ENCODE data around the gene SRP72. TPM values are rescaled to one million over a fixed set of nuclear protein-coding genes. Genes with fewer than 3 reads are reported as not detected.

The SRP72 gene
- polyA plus RNA-seq, 3 donors = 54.4 to 140 (median 103) TPM

- Histone ChIP-seq H3K4me1 (ENCODE audit: control insufficient read depth in 1 of 2, insufficient read depth in 2 of 2, low read length in 2 of 2) (peaks cover 8 to 17% of the 10 kb centered on the region in 2 donors), H3K79me2 (ENCODE audit: insufficient read depth, low read length) (peaks cover 82% of the 10 kb centered on the region), H3K36me3 (replicated peaks in 1 of 2; ENCODE audit: control insufficient read depth in 1 of 2, insufficient read depth in 2 of 2, low read length in 2 of 2) (no peaks in the 10 kb centered on the region), H3K9me3 (replicated peaks in 1 of 2; ENCODE audit: control insufficient read depth in 1 of 2, insufficient read depth in 1 of 2, low read length in 2 of 2) (no peaks in the 10 kb centered on the region), H3K4me3 (replicated peaks in 1 of 3; ENCODE audit: low read depth in 2 of 3, low read length in 3 of 3) (no peak overlapping the region), H3K27me3 (ENCODE audit: control insufficient read depth in 2 of 2, insufficient read depth in 2 of 2, low read length in 2 of 2) (no peaks in the 10 kb centered on the region), H4K20me1 (ENCODE audit: insufficient read depth, low read length) (no peaks in the 10 kb centered on the region), H3K27ac (ENCODE audit: low read depth in 1 of 2, low read length in 2 of 2) (no peak overlapping the region), H3K4me2 (replicated peaks; ENCODE audit: extremely low read depth, low read length, poor library complexity, severe bottlenecking) (no peak overlapping the region), H3K9ac (ENCODE audit: insufficient read depth, low read length, poor library complexity, severe bottlenecking) (no peak overlapping the region), H2AFZ (ENCODE audit: insufficient read depth, low read depth, low read length, poor library complexity, severe bottlenecking) (no peak overlapping the region)
- Mint-ChIP-seq H3K36me3 (no peaks in the 10 kb centered on the region), H3K27me3 (ENCODE audit: low read depth in 3 of 3) (no peaks in the 10 kb centered on the region), H3K9me3 (no peaks in the 10 kb centered on the region), H3K27ac (no peak overlapping the region), H3K4me3 (no peak overlapping the region), H3K4me1 (peaks cover 15% of the 10 kb centered on the region)
- TF ChIP-seq CTCF (IDR thresholded peaks at IDR 0.05) = no peak
- intact Hi-C loops (cut with micrococcal nuclease) = loop anchor here in 1 of 2 donors (5.0 to 10.0 kb wide), 3 partner anchors 37 to 475 kb away; partner anchors contain the start of genes AASDH, REST and SRP72
- no CpG with 5 or more reads among the region's 2 CpGs for WGBS (ENCODE audit: insufficient coverage)
- DNase-seq = no peak
Measured at GRCh38 chr4:56430203-56430602, 37.2 kb upstream of the SRP72 start.

DNA sequence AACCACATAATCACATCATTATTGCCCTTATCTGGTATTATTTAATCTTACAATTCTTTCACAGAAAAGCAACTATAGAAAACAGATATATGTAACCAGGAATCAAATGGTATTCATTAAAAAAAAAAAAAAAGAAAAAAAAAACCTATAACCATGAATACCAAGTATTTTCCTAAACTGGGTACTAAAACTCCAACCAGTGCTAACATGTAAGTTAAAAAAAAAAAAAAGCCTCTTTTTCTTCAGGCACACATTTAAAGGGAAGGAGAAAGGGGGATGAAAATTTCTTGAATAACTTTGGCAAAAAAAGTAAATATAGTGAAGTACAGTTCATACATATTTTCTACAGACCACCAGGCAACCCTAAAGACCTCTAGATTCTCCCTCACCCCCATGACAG lies 34.1 kb upstream of the SRP72 start:
- TF ChIP-seq CTCF (IDR thresholded peaks at IDR 0.05) = no peak
- no peak overlapping the region for H2AFZ ChIP-seq (ENCODE audit: insufficient read depth, low read depth, low read length, poor library complexity, severe bottlenecking)
- no peaks in the 10 kb centered on the region for H3K36me3 ChIP-seq (replicated peaks in 1 of 2; ENCODE audit: control insufficient read depth in 1 of 2, insufficient read depth in 2 of 2, low read length in 2 of 2)
- peaks cover 82% of the 10 kb centered on the region for H3K79me2 ChIP-seq (ENCODE audit: insufficient read depth, low read length)
- H4K20me1 ChIP-seq (ENCODE audit: insufficient read depth, low read length) = no peaks in the 10 kb centered on the region
- no peak overlapping the region for H3K9ac ChIP-seq (ENCODE audit: insufficient read depth, low read length, poor library complexity, severe bottlenecking)
- no peaks in the 10 kb centered on the region for H3K27me3 ChIP-seq (ENCODE audit: control insufficient read depth in 2 of 2, insufficient read depth in 2 of 2, low read length in 2 of 2)
- no peaks in the 10 kb centered on the region for H3K9me3 ChIP-seq (replicated peaks in 1 of 2; ENCODE audit: control insufficient read depth in 1 of 2, insufficient read depth in 1 of 2, low read length in 2 of 2)
- Mint-ChIP-seq H3K27me3 (ENCODE audit: low read depth in 3 of 3) (peaks cover 0 to 2% (median 0%) of the 10 kb centered on the region in 3 donors), H3K36me3 (no peaks in the 10 kb centered on the region), H3K4me3 (no peak overlapping the region), H3K9me3 (no peaks in the 10 kb centered on the region), H3K27ac (no peak overlapping the region), H3K4me1 (peaks cover 28% of the 10 kb centered on the region)
- H3K4me2 ChIP-seq (replicated peaks; ENCODE audit: extremely low read depth, low read length, poor library complexity, severe bottlenecking) = no peak overlapping the region
- H3K27ac ChIP-seq (ENCODE audit: low read depth in 1 of 2, low read length in 2 of 2) = no peak overlapping the region
- no peak overlapping the region for H3K4me3 ChIP-seq (replicated peaks in 1 of 3; ENCODE audit: low read depth in 2 of 3, low read length in 3 of 3)
- intact Hi-C loops (cut with micrococcal nuclease) = loop anchor here in 1 of 2 donors (5.0 to 10.0 kb wide), 3 partner anchors 34 to 472 kb away; partner anchors contain the start of genes AASDH, REST and SRP72
- peaks cover 19 to 36% of the 10 kb centered on the region in 2 donors for H3K4me1 ChIP-seq (ENCODE audit: control insufficient read depth in 1 of 2, insufficient read depth in 2 of 2, low read length in 2 of 2)
- DNase-seq = no peak
